Measurements from ENCODE around the gene CYP4F12. TPM values are rescaled to one million over a fixed set of nuclear protein-coding genes. Genes with fewer than 3 reads are reported as not detected.
"Not testable (repeated sequence)": the region's sequence is repeated elsewhere in the genome, so short reads cannot be mapped to it uniquely, and the experiment has no call there.

CYP4F12 gene
- polyA plus RNA-seq, 1 experiment, result not detected

DNA sequence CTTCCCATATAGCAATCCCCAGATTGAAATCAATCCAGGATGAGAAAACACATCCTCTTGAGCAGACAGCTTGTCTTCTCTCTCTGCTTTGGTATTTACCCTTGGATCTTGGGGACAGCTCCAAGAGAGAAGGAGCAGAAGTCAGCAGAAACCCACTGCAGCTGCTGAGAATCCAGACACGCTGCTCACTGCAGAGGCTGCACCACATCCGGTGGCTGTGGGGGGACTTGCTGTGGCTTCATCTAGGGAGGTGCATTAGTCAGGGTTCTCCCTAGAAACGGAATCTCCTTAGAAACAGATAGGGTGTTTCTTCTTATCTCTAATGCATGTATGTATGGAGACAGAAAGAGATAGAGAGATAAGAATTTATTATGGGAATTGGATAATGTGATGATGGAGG is 2.7 kb downstream of the CYP4F12 start:
- POLR2A ChIA-PET, result no interaction called here
- peaks cover 25% of the 10 kb centered on the region for H3K9me3 ChIP-seq (ENCODE audit: control insufficient read depth, insufficient read depth, low read length)
- H3K4me3 ChIP-seq (ENCODE audit: low read depth, low read length), result no peak overlapping the region
- no peak for TF ChIP-seq CTCF (IDR thresholded peaks at IDR 0.05; ENCODE audit: low read depth, low read length)
- CTCF ChIA-PET, result interaction anchor here (0.6 kb wide), 1 partner anchor 1102 kb away, joined by 3 read pairs; no protein-coding TSS in a partner anchor
- DNase-seq (ENCODE audit: low read depth, low spot score), result no peak
- no peaks in the 10 kb centered on the region for H3K27me3 ChIP-seq (ENCODE audit: control insufficient read depth, insufficient read depth, low read length)
- H3K27ac ChIP-seq (ENCODE audit: low read depth, low read length), result no peak overlapping the region

- no peak for DNase-seq (ENCODE audit: low read depth, low spot score)
- CTCF ChIA-PET, result no interaction called here
- peaks cover 18% of the 10 kb centered on the region for H3K9me3 ChIP-seq (ENCODE audit: control insufficient read depth, insufficient read depth, low read length)
These were observed 6.2 kb downstream of the CYP4F12 start for GRCh38 chr19:15679089-15679488.

DNA sequence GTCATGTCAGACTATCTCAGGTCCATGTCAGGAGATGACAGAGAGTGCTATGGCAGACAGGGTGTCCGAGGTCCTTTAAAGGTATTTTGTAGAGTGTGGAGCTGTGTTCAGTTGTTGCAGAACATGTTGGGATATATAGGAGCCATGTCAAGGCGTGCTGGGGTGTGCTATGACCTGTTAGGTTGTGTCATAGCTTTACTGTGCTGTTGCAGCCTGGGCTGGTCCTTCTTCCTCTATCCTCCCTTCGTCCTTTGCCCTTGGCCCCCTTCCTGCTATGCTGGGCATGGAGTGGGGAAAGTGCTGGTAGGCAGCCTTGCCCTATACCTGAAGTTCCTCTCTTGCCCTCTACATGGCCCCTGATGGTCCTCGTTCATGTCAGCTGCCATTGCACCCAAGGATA is 7.0 kb downstream of the CYP4F12 start:
- H3K27me3 ChIP-seq (ENCODE audit: control insufficient read depth, insufficient read depth, low read length); DNase-seq (ENCODE audit: low read depth, low spot score); POLR2A ChIA-PET; CTCF ChIA-PET; H3K4me3 ChIP-seq (ENCODE audit: low read depth, low read length); H3K27ac ChIP-seq (ENCODE audit: low read depth, low read length): not testable (repeated sequence)
- peaks cover 19% of the 10 kb centered on the region for H3K9me3 ChIP-seq (ENCODE audit: control insufficient read depth, insufficient read depth, low read length)

More at GRCh38 chr19:15679089-15679488, 6.2 kb downstream of the CYP4F12 start:
- H3K27ac ChIP-seq (ENCODE audit: low read depth, low read length), result no peak overlapping the region
- H3K4me3 ChIP-seq (ENCODE audit: low read depth, low read length), result no peak overlapping the region
- POLR2A ChIA-PET, result no interaction called here
- TF ChIP-seq CTCF (IDR thresholded peaks at IDR 0.05; ENCODE audit: low read depth, low read length), result no peak
- H3K27me3 ChIP-seq (ENCODE audit: control insufficient read depth, insufficient read depth, low read length), result no peaks in the 10 kb centered on the region

DNA sequence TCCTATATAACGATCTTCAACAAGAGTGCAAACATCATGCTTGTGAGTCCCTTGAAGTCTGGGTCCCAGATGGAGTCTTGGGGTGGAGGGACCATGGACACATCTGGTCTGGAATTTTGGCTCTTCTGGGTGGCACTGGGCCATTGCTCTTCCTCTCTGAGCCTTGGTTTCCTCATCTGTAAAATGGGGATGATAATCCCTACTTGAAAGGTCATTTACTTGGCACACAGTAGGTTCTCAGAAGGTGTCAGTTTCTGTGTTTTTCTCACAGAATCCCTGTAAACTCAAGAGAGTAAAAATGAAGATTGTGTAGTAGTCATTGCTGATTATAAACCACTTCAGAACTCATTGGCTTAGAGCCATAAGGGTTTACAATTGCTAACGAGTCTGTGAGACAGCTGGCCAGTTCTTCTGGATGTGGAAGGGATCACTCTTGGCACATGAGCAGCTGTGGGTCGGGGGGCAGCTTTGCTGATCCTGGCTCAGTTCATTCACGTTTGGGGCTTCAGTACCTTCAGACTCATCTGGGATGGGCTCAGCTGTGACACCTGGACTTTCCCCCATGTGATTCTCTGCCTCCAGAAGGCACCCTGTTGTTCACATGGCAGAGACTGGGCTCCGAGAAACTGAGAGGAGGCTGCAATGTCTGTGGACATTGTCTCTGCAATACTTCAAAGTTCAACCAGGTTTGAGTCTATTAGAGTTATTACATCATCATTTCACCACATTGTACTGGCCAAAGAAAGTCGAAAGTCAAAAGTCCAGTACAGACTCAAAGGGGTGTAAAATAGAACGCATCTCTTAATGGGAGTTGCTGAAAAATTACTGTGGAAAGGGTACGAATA is 7.8 kb downstream of the CYP4F12 start:
- TF ChIP-seq CTCF (IDR thresholded peaks at IDR 0.05; ENCODE audit: low read depth, low read length), result no peak
- H3K4me3 ChIP-seq (ENCODE audit: low read depth, low read length), result no peak overlapping the region
- no peak overlapping the region for H3K27ac ChIP-seq (ENCODE audit: low read depth, low read length)
- H3K9me3 ChIP-seq (ENCODE audit: control insufficient read depth, insufficient read depth, low read length), result peaks cover 22% of the 10 kb centered on the region
- H3K27me3 ChIP-seq (ENCODE audit: control insufficient read depth, insufficient read depth, low read length), result no peaks in the 10 kb centered on the region
- CTCF ChIA-PET, result no interaction called here
- POLR2A ChIA-PET, result no interaction called here
- DNase-seq (ENCODE audit: low read depth, low spot score), result no peak

DNA sequence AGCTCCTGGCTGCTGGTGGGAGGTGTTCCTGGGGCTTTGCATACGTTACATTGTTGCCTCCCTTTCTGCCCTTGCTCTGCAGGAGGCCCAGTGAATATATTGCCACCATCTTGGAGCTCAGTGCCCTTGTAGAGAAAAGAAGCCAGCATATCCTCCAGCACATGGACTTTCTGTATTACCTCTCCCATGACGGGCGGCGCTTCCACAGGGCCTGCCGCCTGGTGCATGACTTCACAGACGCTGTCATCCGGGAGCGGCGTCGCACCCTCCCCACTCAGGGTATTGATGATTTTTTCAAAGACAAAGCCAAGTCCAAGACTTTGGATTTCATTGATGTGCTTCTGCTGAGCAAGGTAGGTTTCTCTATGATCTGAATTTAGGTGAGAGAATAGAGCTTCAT is 10.5 kb downstream of the CYP4F12 start:
- TF ChIP-seq CTCF (IDR thresholded peaks at IDR 0.05; ENCODE audit: low read depth, low read length), result no peak

More for the DNA sequence above, 10.5 kb downstream of the CYP4F12 start:
- ChIA-PET POLR2A (no interaction called here), CTCF (no interaction called here)
- Histone ChIP-seq H3K9me3 (ENCODE audit: control insufficient read depth, insufficient read depth, low read length) (peaks cover 24% of the 10 kb centered on the region), H3K27ac (ENCODE audit: low read depth, low read length) (no peak overlapping the region), H3K27me3 (ENCODE audit: control insufficient read depth, insufficient read depth, low read length) (no peaks in the 10 kb centered on the region), H3K4me3 (ENCODE audit: low read depth, low read length) (no peak overlapping the region)
- no peak for DNase-seq (ENCODE audit: low read depth, low spot score)

Data from AG04450 (cell line).